SH-SY5Y (cell line): ENCODE data around the gene ZSWIM6.

ENCODE experiments used
- GATA2 ChIP-seq: IDR thresholded peaks from 2 replicates; pipeline ENCODE4 v1.6.1; 2011; ENCODE audit warnings: mild to moderate bottlenecking, low read depth, low read length
- GATA3 ChIP-seq: IDR thresholded peaks from 2 replicates; pipeline ENCODE4 v1.6.1; 2011; ENCODE audit warnings: low read depth, mild to moderate bottlenecking, low read length, moderate library complexity

- no peak for TF ChIP-seq GATA3
- no peak for TF ChIP-seq GATA2
Observed at GRCh38 chr5:61467766-61468482, 135.9 kb downstream of the ZSWIM6 start.
